Upper lobe of right lung (tissue), 1 donor: ENCODE data around the gene VPS11. TPM values are rescaled to one million over a fixed set of nuclear protein-coding genes. Genes with fewer than 3 reads are reported as not detected.

Source experiments
- ATAC-seq: fragments of 200-7000 bp; cut with Tn5 transposase; one replicate; pipeline ENCODE4 v1.9.1; 2020; ENCODE audit warnings: mild to moderate bottlenecking, moderate library complexity
- DNase-seq: peaks from one replicate; pipeline ENCODE4 v3.0.0-alpha.2; 2020
- H3K27ac ChIP-seq: fragments of 200-600 bp; one replicate; pipeline ENCODE4 v1.8.0; 2022
- H3K27me3 ChIP-seq: fragments of 200-600 bp; one replicate; pipeline ENCODE4 v1.8.0; 2022; ENCODE audit warnings: mild to moderate bottlenecking
- H3K36me3 ChIP-seq: fragments of 200-600 bp; one replicate; pipeline ENCODE4 v1.8.0; 2022
- H3K4me1 ChIP-seq: fragments of 200-600 bp; one replicate; pipeline ENCODE4 v1.8.0; 2022
- H3K4me3 ChIP-seq: fragments of 200-600 bp; one replicate; pipeline ENCODE4 v1.8.0; 2022; ENCODE audit warnings: mild to moderate bottlenecking
- H3K9me3 ChIP-seq: fragments of 200-600 bp; one replicate; pipeline ENCODE4 v1.8.0; 2022
- intact Hi-C: fragments of 100-400 bp; cut with DNase I; formaldehyde crosslinking; loops from one replicate; pipeline ENCODE4 v1.11.0; 2022
- total RNA-seq: library from RNA; stranded (reverse); fragmentation: NEBNext Ultra II Directional; extraction: Animal tissue kit (Norgen Biotek cat#: 25700); gene quantifications from one replicate; pipeline ENCODE4 v1.2.1, GENCODE V29; 2021
- TF ChIP-seq, protein P1 (sequence below): fragments of 200-600 bp; IDR thresholded peaks from one replicate; pipeline ENCODE4 v1.8.0; 2022; ENCODE audit warnings: antibody characterized with exemption
- donor health status: DM: no; HTN: yes; CAD: no; lungs with severe emphysema.

The VPS11 gene
- total RNA-seq, 1 donor from 2014 or later, result 41.5 TPM

DNA sequence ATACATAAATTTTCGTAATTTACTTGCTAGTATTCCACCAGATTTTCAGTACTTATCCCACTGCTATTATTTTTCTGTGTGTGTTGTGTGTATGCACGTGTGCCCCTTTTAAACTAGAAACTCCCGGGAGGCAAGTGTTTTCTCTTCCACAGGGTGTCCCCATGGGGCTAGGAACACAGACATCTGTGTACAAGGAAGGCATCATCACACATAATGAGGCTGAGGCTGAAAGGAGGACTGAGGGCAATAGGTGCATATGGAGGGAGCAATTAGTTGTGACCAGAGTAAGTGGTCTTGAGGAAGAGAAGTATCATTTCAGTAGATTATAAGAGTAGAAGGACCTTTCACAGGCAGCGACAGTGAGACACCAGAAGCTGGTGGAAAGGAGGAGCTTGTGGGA, 36.2 kb downstream of the VPS11 start:
- peak overlapping the region; percentile 98 for H3K27ac ChIP-seq
- peaks cover 26% of the 10 kb centered on the region for H3K4me1 ChIP-seq
- H3K9me3 ChIP-seq, result no peaks in the 10 kb centered on the region
- intact Hi-C loops, result no loop called here
- TF ChIP-seq, protein P1, sequence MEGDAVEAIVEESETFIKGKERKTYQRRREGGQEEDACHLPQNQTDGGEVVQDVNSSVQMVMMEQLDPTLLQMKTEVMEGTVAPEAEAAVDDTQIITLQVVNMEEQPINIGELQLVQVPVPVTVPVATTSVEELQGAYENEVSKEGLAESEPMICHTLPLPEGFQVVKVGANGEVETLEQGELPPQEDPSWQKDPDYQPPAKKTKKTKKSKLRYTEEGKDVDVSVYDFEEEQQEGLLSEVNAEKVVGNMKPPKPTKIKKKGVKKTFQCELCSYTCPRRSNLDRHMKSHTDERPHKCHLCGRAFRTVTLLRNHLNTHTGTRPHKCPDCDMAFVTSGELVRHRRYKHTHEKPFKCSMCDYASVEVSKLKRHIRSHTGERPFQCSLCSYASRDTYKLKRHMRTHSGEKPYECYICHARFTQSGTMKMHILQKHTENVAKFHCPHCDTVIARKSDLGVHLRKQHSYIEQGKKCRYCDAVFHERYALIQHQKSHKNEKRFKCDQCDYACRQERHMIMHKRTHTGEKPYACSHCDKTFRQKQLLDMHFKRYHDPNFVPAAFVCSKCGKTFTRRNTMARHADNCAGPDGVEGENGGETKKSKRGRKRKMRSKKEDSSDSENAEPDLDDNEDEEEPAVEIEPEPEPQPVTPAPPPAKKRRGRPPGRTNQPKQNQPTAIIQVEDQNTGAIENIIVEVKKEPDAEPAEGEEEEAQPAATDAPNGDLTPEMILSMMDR, result no peak
- no peak overlapping the region for H3K4me3 ChIP-seq
- ATAC-seq (no peak), DNase-seq (no peak)
- no peaks in the 10 kb centered on the region for H3K36me3 ChIP-seq
- no peaks in the 10 kb centered on the region for H3K27me3 ChIP-seq

DNA sequence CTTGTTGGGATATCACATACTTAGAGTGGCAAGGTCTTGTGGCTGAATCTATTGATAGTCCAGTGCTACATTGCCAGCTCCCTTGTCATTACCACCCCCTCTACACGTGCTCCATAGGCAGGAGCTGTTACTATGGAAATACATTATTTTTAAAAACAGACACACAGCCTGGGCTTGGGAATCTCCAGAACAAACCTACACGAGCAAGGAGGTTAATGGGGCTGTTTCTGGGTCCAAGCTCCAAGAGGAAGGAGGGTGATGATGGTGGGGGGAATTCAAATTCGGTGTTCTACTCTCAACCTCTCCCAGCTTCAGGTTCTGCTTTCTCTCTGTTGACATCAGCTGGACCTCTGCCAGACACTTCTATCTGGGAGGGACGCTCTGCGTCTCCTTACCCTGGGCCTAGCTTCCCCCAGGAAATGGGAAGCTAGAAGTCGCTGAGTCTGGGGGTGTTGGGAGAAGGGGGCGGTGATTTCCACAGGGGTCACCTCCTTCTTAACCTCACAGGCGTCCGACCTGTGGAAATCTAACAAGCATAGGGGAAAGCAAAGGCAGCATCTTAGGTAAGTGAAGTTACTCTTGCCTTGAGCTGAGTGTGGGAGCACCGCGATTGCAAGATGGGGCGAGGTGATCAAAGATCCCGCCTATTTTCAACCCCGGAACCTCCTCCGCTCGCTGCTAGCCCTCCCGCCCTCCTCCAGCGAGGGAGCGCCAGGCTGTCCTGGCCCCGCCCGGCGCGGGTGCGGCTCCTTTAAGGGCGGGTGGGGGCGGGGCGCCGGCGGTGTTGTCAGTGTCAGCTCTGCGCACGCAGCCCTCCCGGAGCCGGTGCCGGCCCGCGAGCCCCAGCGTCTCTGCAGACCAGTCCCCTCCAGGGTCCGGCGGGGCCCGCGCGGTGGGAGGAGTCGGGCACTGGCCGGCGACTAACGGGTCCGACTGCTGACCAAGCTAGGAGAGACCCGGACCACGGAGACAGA, 39.2 kb downstream of the VPS11 start, which contains the start of gene C2CD2L:
Gene C2CD2L, plus strand, starts transcription at position 781 of the 974 bp plus-strand sequence. CDS start 398 bp downstream, outside the sequence.
- TF ChIP-seq, protein P1, result no peak
- H3K27ac ChIP-seq, result peak within 1 kb of the TSS; percentile 83
- ATAC-seq (peak; percentile 94), DNase-seq (peak; percentile 95)
- peak within 1 kb of the TSS; percentile 99 for H3K4me3 ChIP-seq
- peaks cover 16% of the 10 kb centered on the region for H3K36me3 ChIP-seq
- no peaks in the 10 kb centered on the region for H3K27me3 ChIP-seq
- intact Hi-C loops, result loop anchor here (2.0 kb wide), 1 partner anchor 14 kb away; the partner anchor contains the start of gene HINFP
- peaks cover 22% of the 10 kb centered on the region for H3K4me1 ChIP-seq
- no peaks in the 10 kb centered on the region for H3K9me3 ChIP-seq

DNA sequence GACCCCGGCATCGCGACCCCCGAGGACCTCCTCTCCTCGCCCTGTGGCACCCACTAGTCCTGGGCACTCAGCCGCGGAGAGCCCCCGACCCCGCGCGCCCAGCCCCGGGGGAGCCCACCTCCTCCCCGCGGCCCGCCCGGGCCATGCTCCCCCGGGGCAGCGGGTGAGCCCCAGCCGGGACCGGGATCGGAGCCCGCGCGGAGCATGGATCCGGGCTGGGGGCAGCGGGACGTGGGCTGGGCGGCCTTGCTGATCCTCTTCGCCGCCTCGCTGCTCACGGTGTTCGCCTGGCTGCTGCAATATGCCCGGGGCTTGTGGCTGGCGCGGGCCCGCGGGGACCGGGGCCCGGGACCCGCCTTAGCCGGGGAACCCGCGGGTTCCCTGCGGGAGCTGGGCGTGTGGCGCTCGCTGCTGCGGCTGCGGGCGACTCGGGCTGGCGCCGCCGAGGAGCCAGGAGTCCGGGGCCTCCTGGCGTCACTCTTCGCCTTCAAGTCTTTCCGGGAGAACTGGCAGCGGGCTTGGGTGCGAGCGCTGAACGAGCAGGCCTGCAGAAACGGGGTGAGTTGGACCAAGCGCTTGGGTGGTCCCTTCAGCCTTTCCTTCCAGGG, 40.0 kb downstream of the VPS11 start:
- DNase-seq (peak; percentile 68), ATAC-seq (peak; percentile 22)
- peaks cover 22% of the 10 kb centered on the region for H3K4me1 ChIP-seq
- H3K36me3 ChIP-seq, result peaks cover 23% of the 10 kb centered on the region
- peak overlapping the region; percentile 99 for H3K4me3 ChIP-seq
- H3K27ac ChIP-seq, result peak overlapping the region; percentile 83
- no peaks in the 10 kb centered on the region for H3K27me3 ChIP-seq
- H3K9me3 ChIP-seq, result no peaks in the 10 kb centered on the region
- intact Hi-C loops, result loop anchor here (2.0 kb wide), 1 partner anchor 13 kb away; the partner anchor contains the start of gene HINFP
- TF ChIP-seq, protein P1, result no peak

DNA sequence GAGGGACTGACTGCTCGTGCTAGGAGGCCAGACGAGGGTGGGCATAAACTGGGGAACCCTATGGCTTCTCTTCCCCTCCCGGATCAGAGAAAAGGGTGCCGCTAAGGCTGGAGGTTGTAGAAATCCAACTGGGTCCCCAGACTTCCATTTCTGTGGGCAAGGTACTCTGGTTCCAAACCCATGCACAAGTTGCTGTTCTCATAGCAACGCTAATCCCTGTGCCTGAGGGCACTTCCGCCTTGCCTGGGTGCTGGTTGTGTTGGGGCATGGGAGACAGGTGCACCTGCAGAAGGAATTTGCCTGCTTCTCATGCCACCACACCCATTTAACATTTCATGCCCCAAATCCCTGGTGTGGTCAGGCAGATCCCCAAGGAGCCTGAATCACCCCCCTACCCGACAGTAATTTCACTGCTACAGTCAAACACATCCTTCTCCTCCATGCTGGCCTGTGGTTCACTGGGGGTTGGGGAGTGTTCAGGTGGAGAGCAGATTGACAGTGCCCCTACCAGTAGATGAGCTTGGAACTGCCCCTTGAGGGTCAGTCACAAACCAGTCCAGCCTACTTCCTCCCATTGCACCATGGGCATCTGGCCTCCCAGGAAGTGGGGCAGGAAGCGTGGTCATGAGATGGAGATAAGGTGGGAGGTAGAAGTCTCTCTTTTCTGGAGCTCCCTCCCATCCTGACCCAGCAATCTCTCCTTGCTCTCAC, 40.7 kb downstream of the VPS11 start:
- TF ChIP-seq, protein P1, result no peak
- H3K27me3 ChIP-seq, result no peaks in the 10 kb centered on the region
- H3K4me3 ChIP-seq, result peak overlapping the region; percentile 99
- DNase-seq (peak; percentile 76), ATAC-seq (peak; percentile 40)
- intact Hi-C loops, result no loop called here
- no peaks in the 10 kb centered on the region for H3K9me3 ChIP-seq
- peak overlapping the region; percentile 83 for H3K27ac ChIP-seq
- H3K4me1 ChIP-seq, result peaks cover 22% of the 10 kb centered on the region
- H3K36me3 ChIP-seq, result peaks cover 29% of the 10 kb centered on the region

DNA sequence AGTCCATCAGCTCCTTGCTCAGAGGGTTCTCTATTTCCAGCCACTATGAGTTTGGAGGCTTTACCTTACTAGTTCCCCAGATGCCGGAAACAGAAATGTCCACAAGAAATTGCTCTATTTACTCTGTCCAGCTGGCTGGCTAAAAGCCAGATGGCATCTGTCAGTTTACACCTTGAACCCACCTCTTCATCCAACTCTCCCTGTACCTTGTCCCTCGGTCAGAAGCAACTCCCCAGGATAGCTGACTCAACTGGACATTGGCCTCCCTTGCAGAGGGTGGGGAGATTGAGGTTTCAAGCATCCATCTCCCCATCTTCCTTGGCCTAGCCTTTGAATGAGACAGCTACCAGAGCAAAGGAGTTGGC, 41.2 kb downstream of the VPS11 start:
- Histone ChIP-seq H3K4me1 (peaks cover 22% of the 10 kb centered on the region), H3K27ac (no peak overlapping the region), H3K9me3 (no peaks in the 10 kb centered on the region), H3K27me3 (no peaks in the 10 kb centered on the region), H3K36me3 (peaks cover 33% of the 10 kb centered on the region), H3K4me3 (peak overlapping the region; percentile 99)
- DNase-seq, result no peak
- intact Hi-C loops, result no loop called here
- TF ChIP-seq, protein P1, result no peak
- ATAC-seq, result no peak
